Measurements from ENCODE around the gene PRR9.

DNA sequence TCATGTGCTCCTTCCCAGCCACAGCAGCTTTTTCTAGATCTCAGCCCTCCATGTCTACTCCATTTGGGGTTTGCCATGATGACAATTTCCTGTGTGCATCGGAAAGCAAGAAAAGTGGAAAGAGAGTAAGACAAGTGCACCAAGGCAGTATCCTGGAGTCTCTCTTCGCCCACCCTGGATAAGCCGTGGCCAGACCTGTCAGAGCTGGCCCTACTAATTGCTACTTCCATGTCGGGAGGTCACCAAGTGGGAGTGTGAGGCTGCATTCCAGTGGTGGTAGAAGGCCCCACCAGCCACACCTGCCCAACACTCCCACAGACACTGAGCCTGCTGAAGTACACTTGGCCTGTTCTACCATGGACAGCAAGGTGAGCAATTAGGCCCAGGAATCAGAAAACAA is 28.1 kb downstream of the PRR9 start:
- no peak for TF ChIP-seq CTCF (IDR thresholded peaks at IDR 0.05)
- TF ChIP-seq POLR2A (IDR thresholded peaks at IDR 0.05), result no peak

Data from esophagus squamous epithelium (tissue), 4 donors.